ENCODE results near the gene POLD4.

- TF ChIP-seq CTCF (IDR thresholded peaks at IDR 0.05) (no peak), POLR2A (IDR thresholded peaks at IDR 0.05) (no peak)
Observed at GRCh38 chr11:67317888-67318555, 35.3 kb downstream of the POLD4 start.
